ENCODE measurements around the gene SDC3. TPM values are rescaled to one million over a fixed set of nuclear protein-coding genes. Genes with fewer than 3 reads are reported as not detected.

The SDC3 gene
- total and polyA plus RNA-seq, 12 donors: 13.1 to 57.7 (median 21.7) TPM

- intact Hi-C loops (cut with DNase I): loop anchor here in 3 of 10 donors (5.0 kb wide), 2 partner anchors 145 to 205 kb away; partner anchors contain the start of gene MATN1 (in 2 of the 3)
- DNase-seq (no peak), ATAC-seq (no peak)
- Histone ChIP-seq H3K4me1 (peaks cover 0 to 10% (median 0%) of the 10 kb centered on the region in 9 donors), H3K9me3 (no peaks in the 10 kb centered on the region), H3K27me3 (peaks cover 0 to 7% (median 0%) of the 10 kb centered on the region in 7 donors), H3K27ac (no peak overlapping the region), H3K4me3 (no peak overlapping the region), H3K36me3 (peaks cover 0 to 22% (median 0%) of the 10 kb centered on the region in 9 donors)
- 91 to 92% methylated on average over 3 of the region's 3 CpGs for WGBS, 2 donors
- TF ChIP-seq CTCF (IDR thresholded peaks at IDR 0.05): no peak
Measured at GRCh38 chr1:30927448-30927847, 18.9 kb upstream of the SDC3 start.

- no peak for DNase-seq
- no peak overlapping the region for H3K27ac ChIP-seq
- no peak for ATAC-seq
- H3K4me3 ChIP-seq: no peak overlapping the region
- no peaks in the 10 kb centered on the region for H3K9me3 ChIP-seq
- H3K4me1 ChIP-seq: peaks cover 0 to 12% (median 0%) of the 10 kb centered on the region in 9 donors
- H3K36me3 ChIP-seq: no peaks in the 10 kb centered on the region
- peaks cover 0 to 7% (median 0%) of the 10 kb centered on the region in 7 donors for H3K27me3 ChIP-seq
- no peak for TF ChIP-seq CTCF (IDR thresholded peaks at IDR 0.05)
- intact Hi-C loops (cut with DNase I): no loop called here
- 90 to 91% methylated on average over 1 of the region's 1 CpG for WGBS, 2 donors
Measured at GRCh38 chr1:30923597-30923996, 15.0 kb upstream of the SDC3 start.

GRCh38 chr1:30920827-30921226 is 12.3 kb upstream of the SDC3 start:
- H3K27ac ChIP-seq: no peak overlapping the region
- H3K36me3 ChIP-seq: no peaks in the 10 kb centered on the region
- WGBS, 2 donors: 54 to 68% methylated on average over 7 of the region's 7 CpGs
- peaks cover 0 to 7% (median 0%) of the 10 kb centered on the region in 7 donors for H3K27me3 ChIP-seq
- ATAC-seq (no peak), DNase-seq (no peak)
- no peak for TF ChIP-seq CTCF (IDR thresholded peaks at IDR 0.05)
- no peak overlapping the region for H3K4me3 ChIP-seq
- peaks cover 0 to 25% (median 0%) of the 10 kb centered on the region in 9 donors for H3K4me1 ChIP-seq
- intact Hi-C loops (cut with DNase I): no loop called here
- H3K9me3 ChIP-seq: no peaks in the 10 kb centered on the region

- no peaks in the 10 kb centered on the region for H3K9me3 ChIP-seq
- H3K27me3 ChIP-seq: no peaks in the 10 kb centered on the region
- DNase-seq: no peak
- TF ChIP-seq CTCF (IDR thresholded peaks at IDR 0.05): no peak
- peak overlapping the region in 1 of 10 donors; percentile 75 for H3K27ac ChIP-seq
- no peak overlapping the region for H3K4me3 ChIP-seq
- intact Hi-C loops (cut with DNase I): loop anchor here in 1 of 10 donors (10.0 kb wide), 1 partner anchor 1684 kb away; the partner anchor contains the start of genes MECR and PTPRU
- ATAC-seq: peak in 4 of 8 donors; percentile 14 to 39 (median 34)
- H3K4me1 ChIP-seq: peaks cover 0 to 25% (median 0%) of the 10 kb centered on the region in 9 donors
- 68 to 70% methylated on average over 10 of the region's 10 CpGs for whole genome bisulfite sequencing, 2 donors
- no peaks in the 10 kb centered on the region for H3K36me3 ChIP-seq
Measured at GRCh38 chr1:30919025-30919881, 10.7 kb upstream of the SDC3 start.
